ENCODE measurements around the gene COLGALT1. TPM values are rescaled to one million over a fixed set of nuclear protein-coding genes. Genes with fewer than 3 reads are reported as not detected.

COLGALT1 gene
- total RNA-seq, 2 experiments from 2014 or later: 62.1 to 64.2 TPM

DNA sequence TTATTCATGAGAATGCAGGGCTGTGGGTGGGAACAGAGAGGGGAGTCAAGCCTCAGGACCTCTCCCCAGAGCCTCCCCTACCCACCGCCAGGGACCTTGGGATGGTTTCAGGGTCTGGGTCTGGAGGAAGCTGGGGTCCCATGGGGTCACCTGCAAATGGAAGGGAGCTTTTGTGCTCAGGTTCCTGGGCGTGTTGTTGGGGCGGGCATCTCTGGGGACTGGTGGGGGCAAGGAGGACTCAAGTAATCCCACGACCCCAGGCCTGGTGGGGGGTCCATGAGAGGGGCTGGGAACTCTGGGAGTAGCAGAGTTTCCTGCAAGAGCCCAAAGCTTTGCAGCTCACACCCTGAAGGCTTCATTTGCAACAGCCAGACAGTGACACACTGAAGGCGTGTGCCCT, 72.5 kb downstream of the COLGALT1 start:
- no peak for ATAC-seq
- intact Hi-C loops (cut with micrococcal nuclease): no loop called here
- TF ChIP-seq, protein P1, sequence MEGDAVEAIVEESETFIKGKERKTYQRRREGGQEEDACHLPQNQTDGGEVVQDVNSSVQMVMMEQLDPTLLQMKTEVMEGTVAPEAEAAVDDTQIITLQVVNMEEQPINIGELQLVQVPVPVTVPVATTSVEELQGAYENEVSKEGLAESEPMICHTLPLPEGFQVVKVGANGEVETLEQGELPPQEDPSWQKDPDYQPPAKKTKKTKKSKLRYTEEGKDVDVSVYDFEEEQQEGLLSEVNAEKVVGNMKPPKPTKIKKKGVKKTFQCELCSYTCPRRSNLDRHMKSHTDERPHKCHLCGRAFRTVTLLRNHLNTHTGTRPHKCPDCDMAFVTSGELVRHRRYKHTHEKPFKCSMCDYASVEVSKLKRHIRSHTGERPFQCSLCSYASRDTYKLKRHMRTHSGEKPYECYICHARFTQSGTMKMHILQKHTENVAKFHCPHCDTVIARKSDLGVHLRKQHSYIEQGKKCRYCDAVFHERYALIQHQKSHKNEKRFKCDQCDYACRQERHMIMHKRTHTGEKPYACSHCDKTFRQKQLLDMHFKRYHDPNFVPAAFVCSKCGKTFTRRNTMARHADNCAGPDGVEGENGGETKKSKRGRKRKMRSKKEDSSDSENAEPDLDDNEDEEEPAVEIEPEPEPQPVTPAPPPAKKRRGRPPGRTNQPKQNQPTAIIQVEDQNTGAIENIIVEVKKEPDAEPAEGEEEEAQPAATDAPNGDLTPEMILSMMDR (IDR thresholded peaks at IDR 0.05): no peak
- CTCF ChIA-PET: no interaction called here
- Mint-ChIP-seq H3K27me3 (no peaks in the 10 kb centered on the region), H3K27ac (no peak overlapping the region), H3K36me3 (ENCODE audit: low read depth) (no peaks in the 10 kb centered on the region), H3K9me3 (no peaks in the 10 kb centered on the region), H3K4me3 (no peak overlapping the region), H3K4me1 (ENCODE audit: low read depth) (no peaks in the 10 kb centered on the region)
- no peak for DNase-seq
- POLR2A ChIA-PET: no interaction called here

DNA sequence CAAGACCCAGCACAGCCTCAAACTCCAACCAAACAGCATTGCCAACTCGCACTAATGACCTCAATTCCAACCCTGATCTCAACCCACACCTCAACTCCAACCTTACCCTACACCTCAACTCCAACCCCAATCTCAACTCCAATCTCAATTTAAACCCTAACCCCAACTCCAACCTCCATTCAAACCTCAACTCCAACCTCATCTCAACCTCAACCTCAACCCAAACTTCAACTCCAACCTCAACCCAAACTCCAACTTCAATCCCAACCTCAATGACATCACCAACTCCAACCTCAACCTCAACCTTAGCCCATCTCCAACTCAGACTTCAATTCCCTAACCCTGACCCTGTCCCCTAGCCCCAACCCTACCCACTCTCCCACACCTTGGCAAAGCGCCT, 74.3 kb downstream of the COLGALT1 start:
- H3K4me3 Mint-ChIP-seq: no peak overlapping the region
- DNase-seq (no peak), ATAC-seq (no peak)
- no peaks in the 10 kb centered on the region for H3K9me3 Mint-ChIP-seq
- TF ChIP-seq, protein P1 (IDR thresholded peaks at IDR 0.05): no peak
- H3K36me3 Mint-ChIP-seq (ENCODE audit: low read depth): no peaks in the 10 kb centered on the region
- no peaks in the 10 kb centered on the region for H3K4me1 Mint-ChIP-seq (ENCODE audit: low read depth)
- intact Hi-C loops (cut with micrococcal nuclease): no loop called here
- CTCF ChIA-PET: no interaction called here
- POLR2A ChIA-PET: interaction anchor here (0.6 kb wide), 1 partner anchor 109 kb away, joined by 4 read pairs; no protein-coding TSS in a partner anchor
- H3K27me3 Mint-ChIP-seq: no peaks in the 10 kb centered on the region
- H3K27ac Mint-ChIP-seq: no peak overlapping the region

DNA sequence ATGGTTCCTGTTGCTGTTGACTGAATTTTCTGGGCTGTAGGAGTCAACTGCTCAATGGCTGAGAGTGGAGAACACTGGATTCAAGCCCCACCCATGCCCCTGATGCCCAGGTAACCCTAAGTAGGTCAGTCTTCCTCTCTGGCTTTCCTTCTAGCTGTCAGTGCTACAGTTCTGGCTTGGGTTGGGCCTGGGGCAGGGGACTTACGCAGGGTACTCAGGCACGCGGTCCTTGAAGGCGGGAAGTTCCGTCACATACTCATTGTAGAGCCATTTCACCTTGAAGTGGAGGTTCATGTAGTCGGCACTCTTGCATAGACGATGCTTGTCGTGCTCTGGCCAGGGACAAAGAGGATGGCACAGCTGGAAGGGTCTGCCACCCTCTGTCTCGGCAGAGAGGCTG, 77.1 kb downstream of the COLGALT1 start:
- no peak overlapping the region for H3K4me3 Mint-ChIP-seq
- no peaks in the 10 kb centered on the region for H3K27me3 Mint-ChIP-seq
- no peak for ATAC-seq
- H3K9me3 Mint-ChIP-seq: no peaks in the 10 kb centered on the region
- H3K27ac Mint-ChIP-seq: no peak overlapping the region
- POLR2A ChIA-PET: no interaction called here
- CTCF ChIA-PET: no interaction called here
- TF ChIP-seq, protein P1 (IDR thresholded peaks at IDR 0.05): no peak
- intact Hi-C loops (cut with micrococcal nuclease): no loop called here
- no peaks in the 10 kb centered on the region for H3K4me1 Mint-ChIP-seq (ENCODE audit: low read depth)
- DNase-seq: no peak
- no peaks in the 10 kb centered on the region for H3K36me3 Mint-ChIP-seq (ENCODE audit: low read depth)

Other genes with a start within 250 kb of the COLGALT1 start
- 100 to 1,000 TPM; 101 to 107 TPM for gene MRPL34, start 249.8 kb upstream of the COLGALT1 start, total RNA-seq
- 10 to 100 TPM; 25.4 to 33.2 TPM for gene DDA1, start 246.1 kb upstream of the COLGALT1 start, total RNA-seq
- gene ANO8, start 220.8 kb upstream of the COLGALT1 start, total RNA-seq: 1 to 10 TPM; 5.4 TPM
- gene GTPBP3, start 218.1 kb upstream of the COLGALT1 start, total RNA-seq: 10 to 100 TPM; 43.8 to 45.4 TPM
- gene PLVAP, start 178.3 kb upstream of the COLGALT1 start, total RNA-seq: not detected
- 1 to 10 TPM in 1 of 2 experiments, under 1 TPM in 1; 0.78 to 1.3 TPM for gene CCDC194, start 161.5 kb upstream of the COLGALT1 start, total RNA-seq
- gene BST2, start 150.0 kb upstream of the COLGALT1 start, total RNA-seq: 10 to 100 TPM; 89.7 to 98.4 TPM
- gene MVB12A, start 135.6 kb upstream of the COLGALT1 start, total RNA-seq: 10 to 100 TPM; 28.1 to 31.8 TPM
- not detected for gene TMEM221, start 107.0 kb upstream of the COLGALT1 start, total RNA-seq
- not detected for gene NXNL1, start 94.7 kb upstream of the COLGALT1 start, total RNA-seq
- gene SLC27A1, start 85.1 kb upstream of the COLGALT1 start, total RNA-seq: 1 to 10 TPM; 3.5 to 3.6 TPM
- 10 to 100 TPM; 58.0 to 58.9 TPM for gene PGLS, start 44.0 kb upstream of the COLGALT1 start, total RNA-seq
- not detected for gene UNC13A, start 132.7 kb downstream of the COLGALT1 start, total RNA-seq
- 10 to 100 TPM; 53.8 to 54.7 TPM for gene MAP1S, start 163.8 kb downstream of the COLGALT1 start, total RNA-seq
- 10 to 100 TPM; 36.9 to 38.3 TPM for gene FCHO1, start 195.8 kb downstream of the COLGALT1 start, total RNA-seq
- under 1 TPM in 1 of 2 experiments, not detected in 1; 0.20 TPM for gene B3GNT3, start 239.5 kb downstream of the COLGALT1 start, total RNA-seq

All from activated CD8-positive, alpha-beta T cell treated with anti-CD3 and anti-CD28 coated beads for 36 hours (primary cell).